SIG-M5 (cell line): Measurements from ENCODE around the gene SLC26A9.
"Not testable (repeated sequence)": the region's sequence is repeated elsewhere in the genome, so short reads cannot be mapped to it uniquely, and the experiment has no call there.

ENCODE experiments used
- DNase-seq: peaks from one replicate; lab custom pipeline; 2025; lab: John Stamatoyannopoulos, UW

SLC26A9 gene

DNA sequence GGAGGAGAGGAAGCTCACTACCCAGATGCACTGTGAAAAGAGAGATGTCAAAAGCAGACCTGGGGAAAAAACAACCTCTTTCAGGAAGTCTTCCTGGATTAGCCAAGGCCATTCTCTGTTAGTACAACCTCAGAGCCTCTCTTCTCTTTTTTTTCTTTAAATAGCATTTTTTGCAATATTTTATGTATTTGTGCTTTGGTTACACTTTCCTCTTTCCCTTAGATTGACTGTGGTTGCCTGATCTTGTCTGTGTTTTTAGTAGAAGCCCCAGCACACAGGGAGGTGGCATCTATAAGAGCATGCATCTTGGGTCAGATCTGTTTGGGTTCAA, 18.8 kb downstream of the SLC26A9 start:
- DNase-seq, result no peak

DNA sequence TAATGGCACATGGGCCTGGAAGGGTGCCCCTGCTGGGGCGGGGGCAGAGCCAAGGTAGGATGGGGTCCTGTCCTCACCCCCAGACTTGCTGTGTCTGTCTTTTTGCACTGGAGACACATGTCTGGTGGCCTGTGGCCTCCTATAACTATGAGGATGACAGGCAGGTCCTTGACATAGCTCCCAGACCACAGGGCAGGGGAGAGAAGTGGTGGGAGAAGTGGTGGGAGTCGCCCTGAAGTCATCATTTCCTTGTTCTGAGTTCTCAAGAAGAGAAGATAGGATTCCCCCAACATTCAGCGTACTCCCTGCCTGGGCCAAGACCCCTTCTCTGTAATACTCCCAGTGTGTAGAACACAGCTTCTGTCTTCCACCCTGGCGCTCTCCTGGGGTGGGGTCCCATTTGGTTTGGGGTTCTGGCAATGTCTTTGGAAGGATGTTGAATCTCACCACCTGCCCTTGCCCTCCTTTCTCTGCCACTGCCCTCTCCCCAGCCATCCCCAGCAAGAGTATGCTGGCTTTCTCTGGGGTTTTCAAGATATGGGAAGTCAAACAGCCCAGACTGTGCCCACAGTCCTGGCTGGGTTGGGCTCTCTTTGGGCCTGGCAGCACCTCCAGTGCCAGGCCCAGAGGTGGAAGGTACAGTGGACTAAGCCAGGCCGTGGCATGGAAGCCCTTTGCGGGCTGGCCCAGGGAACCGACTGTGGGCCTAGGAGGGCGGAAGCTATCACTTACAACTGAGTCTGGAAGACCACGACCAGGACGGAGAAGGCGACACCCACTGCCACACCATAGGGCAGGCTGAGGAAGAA, 19.4 kb downstream of the SLC26A9 start:
- no peak for DNase-seq

DNA sequence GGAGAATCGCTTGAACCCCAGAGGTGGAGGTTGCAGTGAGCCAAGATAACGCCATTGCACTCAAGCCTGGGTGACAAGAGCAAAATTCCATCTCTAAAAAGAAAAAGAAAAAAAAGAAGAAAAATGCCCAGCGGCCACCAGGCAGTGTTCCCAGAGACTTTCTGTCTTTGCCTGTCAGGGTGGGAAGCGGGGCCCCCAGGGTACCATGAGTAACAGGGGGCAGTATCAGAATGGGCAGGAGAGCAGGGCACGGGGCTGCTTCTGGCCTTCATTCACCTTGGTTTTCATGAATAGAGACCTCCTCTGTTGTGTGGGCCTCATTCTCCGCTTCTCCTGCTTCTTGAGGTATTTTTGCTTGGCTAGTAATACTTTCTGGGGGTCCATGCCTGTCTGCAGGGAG, 20.4 kb downstream of the SLC26A9 start:
- DNase-seq, result no peak

- no peak for DNase-seq
Measured at GRCh38 chr1:205922314-205922713, 20.9 kb downstream of the SLC26A9 start.

DNA sequence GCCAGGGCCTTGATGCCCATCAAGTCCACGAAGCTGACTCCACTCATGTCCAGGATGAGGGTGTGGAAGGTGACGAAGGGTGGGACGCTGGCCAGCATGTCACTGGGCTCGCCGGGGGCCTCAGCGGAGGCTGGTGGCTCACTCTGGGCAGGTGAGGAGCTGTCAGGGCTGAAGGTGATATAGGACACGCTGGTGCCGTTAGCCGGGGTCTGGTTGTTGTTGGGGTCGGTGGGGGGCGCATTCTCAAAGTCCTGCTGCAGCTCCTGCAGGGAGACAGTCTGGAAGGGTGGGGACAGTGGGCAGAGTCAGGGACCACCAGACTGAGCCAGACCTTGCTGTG, 21.7 kb downstream of the SLC26A9 start:
- no peak for DNase-seq

GRCh38 chr1:205920861-205921569, 22.2 kb downstream of the SLC26A9 start:
- no peak for DNase-seq

DNA sequence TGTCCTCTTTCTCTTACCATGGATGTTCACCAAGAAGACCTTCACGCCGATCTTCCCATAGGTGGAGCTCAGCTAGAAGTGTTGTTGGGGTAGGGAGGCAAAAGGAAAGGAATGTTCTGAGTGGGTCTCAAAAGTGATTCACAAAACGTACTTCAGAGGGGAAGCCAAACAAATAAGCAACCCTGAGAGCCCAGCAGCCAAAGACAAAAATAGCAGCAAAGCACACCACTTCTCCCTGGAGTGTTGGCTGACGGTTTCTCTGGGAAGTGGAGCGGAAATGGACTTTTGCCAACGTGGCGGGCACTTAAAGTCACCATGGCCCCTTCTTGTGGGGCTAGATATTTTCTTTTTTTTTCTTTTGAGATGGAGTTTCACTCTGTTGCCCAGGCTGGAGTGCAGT, 23.1 kb downstream of the SLC26A9 start:
- DNase-seq, result no peak

- DNase-seq, result no peak
Measured at GRCh38 chr1:205918955-205919746, 24.1 kb downstream of the SLC26A9 start.

DNA sequence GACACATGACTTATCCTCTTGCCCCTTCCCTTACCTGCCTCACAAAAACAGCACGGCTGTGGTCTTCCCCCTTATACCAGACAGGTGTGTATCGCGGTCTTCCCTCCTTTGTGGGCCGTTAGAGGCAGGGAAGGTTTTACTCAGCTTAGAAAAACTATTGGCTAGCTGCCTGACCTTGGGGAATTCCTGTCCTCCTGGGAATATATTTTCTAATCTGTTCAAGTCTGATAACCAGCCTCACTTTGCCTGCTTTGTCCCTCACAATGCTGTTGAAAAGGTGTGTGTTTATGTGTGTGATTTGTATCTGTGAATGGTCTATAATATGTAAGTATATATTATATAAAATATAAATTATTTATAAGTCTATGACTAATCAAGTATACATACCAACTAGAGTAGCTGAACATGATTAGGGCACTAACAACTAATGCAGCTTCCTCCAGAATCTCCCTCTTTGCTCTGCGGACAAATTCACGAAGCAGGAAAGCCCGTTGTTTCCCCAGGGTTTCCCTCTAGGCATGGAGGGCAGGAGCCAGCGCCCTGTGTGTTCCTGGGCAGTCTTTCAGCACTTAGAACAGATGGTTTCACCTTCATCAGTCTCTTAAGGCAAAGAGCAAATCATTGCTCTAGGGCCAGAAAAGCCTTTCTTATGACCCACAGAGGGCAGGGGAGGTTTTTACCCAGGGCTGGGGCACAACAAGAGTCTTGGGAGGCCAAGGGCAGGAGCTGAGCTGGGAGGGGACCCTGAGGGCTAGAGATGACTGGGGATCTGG, 25.6 kb downstream of the SLC26A9 start:
- DNase-seq, result no peak

DNA sequence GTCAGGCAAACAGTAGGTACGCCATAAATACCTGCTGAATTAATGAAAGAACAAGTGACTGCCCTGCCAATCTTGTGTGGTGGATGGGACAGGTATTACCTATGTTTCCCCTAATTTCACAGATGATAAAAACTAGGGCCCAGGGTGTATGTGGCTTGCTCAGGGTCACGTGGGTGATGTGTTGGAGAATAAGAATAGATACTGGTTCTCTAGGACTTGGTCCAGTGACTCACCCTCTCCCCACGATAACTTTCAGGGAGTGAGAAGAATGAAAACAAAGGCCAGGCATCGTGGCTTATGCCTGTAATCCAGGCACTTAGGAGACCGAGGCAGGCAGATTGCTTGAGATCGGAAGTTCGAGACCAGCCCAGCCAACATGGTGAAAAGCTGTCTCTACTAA, 26.7 kb downstream of the SLC26A9 start:
- no peak for DNase-seq

DNA sequence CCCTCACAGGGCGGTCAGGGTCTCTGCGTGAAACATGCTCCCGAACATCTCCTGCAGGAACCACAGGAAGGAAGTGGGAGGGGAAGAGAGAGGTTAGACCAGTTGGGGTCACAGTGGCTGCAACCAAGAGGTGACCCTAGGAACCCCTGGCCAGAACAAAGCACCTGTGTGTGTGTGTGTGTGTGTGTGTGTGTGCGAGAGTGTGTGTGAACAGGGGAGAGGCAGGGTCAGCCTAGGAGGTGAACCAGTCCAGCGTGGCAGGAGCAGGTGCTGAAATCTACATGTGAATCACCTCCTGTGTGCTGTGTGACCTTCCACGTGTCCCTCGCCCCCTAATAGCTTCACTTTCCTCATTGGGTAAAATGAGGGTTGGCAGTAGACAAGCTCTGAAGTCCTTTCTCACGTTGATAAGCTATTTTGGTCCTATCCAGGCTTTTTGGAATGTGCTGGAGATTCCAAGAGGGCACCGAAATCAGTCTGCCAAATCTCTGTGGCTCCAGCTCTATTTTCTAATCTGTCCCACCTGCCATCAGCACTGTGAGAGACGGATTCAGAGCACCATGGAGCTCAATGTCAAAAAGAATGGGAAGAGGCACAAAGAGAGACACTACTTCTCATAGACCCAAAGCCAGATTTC, 27.8 kb downstream of the SLC26A9 start:
- DNase-seq, result no peak

DNA sequence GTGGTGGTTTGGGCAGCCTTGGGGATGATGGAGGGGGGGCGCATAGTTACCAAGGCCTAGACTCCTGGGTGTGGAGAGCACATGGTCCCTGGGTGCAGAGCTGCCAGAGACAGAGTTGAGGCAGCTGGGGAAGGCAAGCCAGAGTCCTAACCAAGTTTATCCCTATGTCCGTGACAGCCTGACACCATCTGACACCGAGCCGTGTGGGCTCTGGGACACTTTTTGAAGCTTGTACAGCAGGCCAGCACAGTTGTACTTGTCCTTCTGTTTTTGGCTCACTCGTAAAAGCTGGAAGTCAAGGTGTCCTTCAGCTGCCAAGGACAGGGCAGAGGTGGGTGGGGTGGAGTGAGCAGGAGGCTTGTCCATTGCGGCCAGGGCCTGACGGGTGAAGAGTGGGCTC, 28.5 kb downstream of the SLC26A9 start:
- DNase-seq, result no peak

DNA sequence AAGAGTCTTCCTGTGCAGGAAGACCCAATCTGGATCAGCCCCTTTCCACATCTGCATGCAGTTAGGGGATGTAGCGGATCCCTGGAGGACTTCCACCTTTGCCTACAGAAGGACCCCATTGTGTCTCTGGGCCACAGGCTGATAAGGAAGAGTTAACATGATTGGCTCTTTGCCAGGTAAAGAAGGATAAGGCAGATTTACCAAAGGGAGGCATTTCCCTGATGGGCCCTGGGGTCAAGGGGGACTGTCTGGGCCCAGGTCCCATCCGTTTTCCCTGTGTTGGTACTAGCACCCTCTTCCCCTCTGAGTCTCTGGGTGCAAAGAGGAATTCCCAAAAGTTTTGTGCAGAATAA, 29.1 kb downstream of the SLC26A9 start:
- DNase-seq, result no peak

- DNase-seq, result no peak
Measured at GRCh38 chr1:205913451-205914154, 29.7 kb downstream of the SLC26A9 start.

DNA sequence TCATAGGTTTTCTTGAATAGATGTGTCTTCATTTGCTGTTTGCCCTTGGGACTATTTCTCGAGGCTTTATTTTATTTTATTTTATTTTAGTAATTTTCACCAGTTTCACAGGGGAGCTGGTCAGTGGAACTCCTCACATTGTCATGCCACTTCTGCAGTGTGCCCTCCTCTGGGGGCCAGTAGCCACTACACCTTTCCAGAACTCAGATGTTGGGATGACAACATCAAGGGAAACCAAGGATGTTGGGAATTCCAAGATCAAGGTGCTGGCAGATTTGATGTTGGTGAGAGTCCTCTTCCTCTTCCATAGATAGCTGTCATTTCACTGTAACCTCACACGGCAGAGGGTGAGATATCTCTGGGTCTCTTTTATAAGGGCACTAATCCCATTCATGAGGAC, 35.5 kb downstream of the SLC26A9 start:
- DNase-seq, result no peak

DNA sequence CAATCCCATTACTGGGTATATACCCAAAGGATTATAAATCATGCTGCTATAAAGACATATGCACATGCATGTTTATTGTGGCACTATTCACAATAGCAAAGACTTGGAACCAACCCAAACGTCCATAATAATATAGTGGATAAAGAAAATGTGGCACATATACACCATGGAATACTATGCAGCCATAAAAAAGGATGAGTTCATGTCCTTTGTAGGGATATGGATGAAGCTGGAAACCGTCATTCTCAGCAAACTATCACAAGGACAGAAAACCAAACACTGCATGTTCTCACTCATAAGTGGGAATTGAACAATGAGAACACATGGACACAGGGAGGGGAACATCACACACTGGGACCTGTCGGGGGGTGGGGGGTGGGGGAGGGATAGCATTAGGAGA, 38.2 kb downstream of the SLC26A9 start:
- DNase-seq, result not testable (repeated sequence)

- no peak for DNase-seq
Measured at GRCh38 chr1:205896351-205896750, 46.9 kb downstream of the SLC26A9 start.

DNA sequence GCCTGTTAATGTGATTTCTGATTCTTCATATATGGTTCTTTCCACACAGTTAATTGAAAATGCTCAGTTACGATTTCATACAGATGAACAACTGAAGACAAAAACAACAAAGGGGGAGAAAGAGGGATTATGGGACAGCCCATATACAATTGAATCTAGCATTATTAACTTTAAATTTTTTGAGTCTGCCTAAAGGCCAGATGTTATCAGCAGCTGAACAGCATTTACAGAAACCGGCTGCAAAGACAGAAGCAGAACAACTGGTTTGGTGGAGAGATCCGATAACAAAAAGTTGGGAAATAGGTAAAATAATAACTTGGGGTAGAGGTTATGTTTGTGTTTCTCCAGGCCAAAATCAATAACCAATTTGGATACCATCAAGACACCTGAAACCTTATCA, 49.1 kb downstream of the SLC26A9 start:
- not testable (repeated sequence) for DNase-seq

GRCh38 chr1:205892175-205892574, 51.1 kb downstream of the SLC26A9 start:
- DNase-seq, result not testable (repeated sequence)

DNA sequence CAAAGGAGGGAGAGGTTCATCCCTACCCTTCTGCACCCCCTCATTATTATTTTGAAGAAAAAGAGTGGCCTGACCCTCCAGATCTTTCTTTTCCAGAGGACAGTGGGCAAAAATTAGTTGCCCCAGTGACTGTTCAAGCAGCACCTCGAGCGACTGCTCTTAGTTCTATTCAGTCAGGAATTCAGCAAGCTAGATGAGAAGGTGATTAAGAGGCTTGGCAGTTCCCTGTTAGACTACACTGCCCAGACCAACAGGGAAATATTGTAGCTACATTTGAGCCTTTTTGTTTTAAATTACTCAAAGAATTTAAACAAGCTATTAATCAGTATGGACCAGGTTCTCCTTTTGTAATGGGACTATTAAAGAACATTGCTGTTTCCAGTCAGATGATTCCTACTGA, 51.8 kb downstream of the SLC26A9 start:
- not testable (repeated sequence) for DNase-seq

GRCh38 chr1:205890631-205891030, 52.6 kb downstream of the SLC26A9 start:
- DNase-seq, result not testable (repeated sequence)
